ENCODE results near the gene LDLRAD1.
"Not testable (repeated sequence)": the region's sequence is repeated elsewhere in the genome, so short reads cannot be mapped to it uniquely, and the experiment has no call there.

LDLRAD1 gene

DNA sequence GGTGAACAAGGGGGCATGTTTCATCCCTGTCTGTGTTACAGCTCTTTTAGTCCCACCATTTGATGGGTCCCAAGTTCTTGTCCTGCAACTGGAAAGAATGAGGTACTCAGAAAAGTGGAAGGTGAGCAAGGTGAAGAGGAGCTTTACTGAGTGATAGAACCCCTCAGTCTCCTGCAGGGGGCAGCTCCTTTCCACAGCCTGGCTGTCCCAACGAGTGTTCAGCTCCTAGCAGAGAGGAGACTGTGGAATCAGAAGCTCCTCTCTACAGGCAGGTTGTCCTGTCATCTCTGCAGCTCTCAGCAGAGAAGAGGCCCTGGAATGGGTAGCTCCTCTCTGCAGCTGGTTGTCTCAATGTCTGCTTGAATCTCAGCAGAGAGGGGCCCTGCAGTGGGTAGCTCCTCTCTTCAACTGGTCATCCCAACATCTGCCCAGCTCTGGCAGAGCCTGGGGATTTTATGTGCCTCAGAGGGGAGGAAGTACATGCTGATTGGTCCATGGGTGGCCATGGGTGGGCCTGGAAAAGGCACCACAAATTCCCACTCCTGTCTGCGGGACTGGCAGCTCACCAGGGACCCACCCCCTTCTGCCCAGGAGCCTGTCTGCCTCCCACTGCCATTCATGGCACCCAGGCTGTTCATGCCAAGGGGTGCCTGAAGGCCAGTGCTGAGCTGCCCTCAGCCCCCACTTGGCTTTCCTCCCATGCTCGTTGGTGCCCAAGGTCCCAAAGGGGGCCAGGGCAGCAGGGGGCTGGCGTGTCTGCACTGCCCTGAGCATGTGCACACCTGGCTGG lies 25.7 kb downstream of the LDLRAD1 start:
- no peak for DNase-seq

DNA sequence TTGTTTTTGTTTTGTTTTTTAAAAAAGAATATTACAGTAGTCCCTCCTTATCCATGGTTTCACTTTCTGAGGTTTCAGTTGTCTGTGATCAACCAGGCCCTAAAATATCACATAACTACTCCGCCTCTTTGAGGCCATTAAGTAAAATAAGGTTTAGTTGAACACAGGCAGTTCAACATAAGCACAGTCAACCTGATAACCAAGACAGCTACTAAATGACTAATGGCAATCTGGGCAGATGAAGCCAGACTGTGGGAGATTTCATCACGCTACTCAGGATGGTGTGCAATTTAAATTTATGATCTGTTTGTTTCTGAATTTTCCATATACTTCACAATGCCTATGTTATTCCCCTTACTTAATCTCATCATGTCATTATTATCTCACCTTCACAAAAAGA lies 30.1 kb downstream of the LDLRAD1 start:
- DNase-seq = no peak

DNA sequence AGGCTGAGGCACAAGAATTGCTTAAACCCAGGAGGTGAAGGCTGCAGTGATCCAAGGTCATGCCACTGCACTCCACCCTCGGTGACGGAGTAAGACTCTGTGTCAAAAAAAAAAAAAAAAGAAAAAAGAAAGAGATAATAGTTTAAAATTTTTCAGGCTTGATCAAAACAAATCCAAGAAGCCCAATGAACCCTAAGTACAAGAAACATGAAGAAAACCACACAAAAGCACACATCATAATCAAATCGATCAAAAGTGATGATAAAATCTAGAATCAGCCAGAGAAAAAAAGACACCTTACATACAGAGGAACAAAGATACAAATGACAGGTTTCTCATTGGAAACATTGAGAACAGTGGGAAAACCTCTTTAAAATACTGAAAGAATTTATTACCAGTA lies 31.5 kb downstream of the LDLRAD1 start:
- no peak for DNase-seq

DNA sequence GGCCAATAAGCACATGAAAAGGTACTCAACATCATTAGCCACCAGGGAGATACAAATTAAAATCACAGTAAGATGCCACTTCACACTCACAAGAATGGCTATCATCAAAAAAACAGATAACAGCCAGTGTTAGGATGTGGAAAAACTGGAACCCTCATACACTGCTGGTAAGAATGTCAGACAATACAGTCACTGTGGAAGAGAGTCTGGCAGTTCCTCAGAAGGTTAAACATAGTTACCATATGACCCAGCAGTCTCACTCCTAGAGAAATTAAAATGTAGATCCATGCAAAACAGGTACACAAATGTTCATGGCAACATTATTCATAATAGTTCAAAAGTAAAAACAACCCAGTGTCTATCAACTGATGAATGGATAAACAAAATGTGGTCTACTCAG lies 33.3 kb downstream of the LDLRAD1 start:
- no peak for DNase-seq

DNA sequence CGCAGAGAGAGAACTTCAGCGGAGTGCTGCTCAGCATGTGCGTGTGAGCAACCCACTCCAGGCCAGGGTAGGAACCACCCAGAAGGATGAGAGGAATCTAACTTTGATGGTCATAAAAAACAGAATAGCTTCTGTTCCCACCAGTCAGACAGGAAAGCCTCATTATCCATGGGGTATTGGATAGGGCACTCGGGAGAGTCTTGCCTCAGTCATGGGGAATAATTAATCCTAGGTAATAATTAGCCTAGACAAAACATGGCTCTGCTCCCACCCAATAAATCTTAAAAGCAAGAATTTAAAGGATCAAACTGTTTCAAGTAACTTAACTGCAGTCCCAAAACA lies 35.3 kb downstream of the LDLRAD1 start:
- DNase-seq = no peak

DNA sequence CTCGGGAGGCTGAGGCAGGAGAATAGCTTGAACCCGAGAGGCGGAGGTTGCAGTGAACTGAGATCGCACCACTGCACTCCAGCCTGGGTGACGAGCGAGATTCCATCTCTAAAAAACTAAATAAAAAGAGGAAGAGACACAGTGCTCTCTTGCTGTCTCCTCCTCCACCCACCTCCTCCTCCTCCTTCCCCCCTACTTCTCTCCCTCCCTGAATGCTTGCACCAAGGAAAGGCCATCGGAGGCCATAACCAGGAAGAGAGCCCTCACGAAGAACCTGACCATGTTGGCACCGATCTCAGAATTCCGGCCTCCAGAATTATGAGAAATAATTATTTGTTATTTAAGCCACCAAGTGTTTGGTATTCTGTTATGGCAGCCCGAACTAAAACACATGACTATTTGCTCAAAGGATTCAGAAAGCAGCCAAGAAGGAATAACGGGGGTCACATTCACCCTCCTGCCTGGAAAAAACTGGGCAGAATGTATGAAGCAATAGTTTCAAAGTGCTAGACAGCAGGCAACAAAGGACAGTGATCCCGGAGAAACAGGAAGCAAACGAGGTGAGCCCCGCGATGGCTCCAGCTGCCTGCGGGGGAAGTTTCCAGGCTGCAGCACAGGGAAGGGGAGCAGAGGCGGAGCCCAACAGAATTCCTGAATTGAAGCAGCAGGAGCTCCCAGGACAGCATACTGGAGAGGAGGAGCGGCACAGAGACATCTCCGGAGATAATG lies 35.8 kb downstream of the LDLRAD1 start:
- no peak for DNase-seq

DNA sequence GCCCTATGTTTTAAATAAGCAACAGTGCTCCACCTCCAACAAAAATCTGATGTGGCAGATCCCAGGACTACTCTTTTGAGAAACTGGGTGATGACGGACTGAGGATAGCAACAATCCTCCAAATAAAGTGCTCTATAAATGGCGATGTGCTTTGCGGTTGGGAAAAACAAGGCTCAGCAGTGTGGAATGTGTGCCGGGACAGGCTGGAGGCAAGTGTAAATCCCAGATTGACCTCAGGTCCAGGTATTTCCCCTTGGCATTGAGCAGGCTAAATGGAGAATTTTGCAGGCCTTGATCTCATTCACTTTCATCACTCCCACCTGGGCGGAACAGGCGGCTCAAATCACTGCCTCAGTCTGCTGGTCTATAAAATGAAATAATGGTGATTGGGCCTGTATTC lies 36.8 kb downstream of the LDLRAD1 start:
- no peak for DNase-seq

DNA sequence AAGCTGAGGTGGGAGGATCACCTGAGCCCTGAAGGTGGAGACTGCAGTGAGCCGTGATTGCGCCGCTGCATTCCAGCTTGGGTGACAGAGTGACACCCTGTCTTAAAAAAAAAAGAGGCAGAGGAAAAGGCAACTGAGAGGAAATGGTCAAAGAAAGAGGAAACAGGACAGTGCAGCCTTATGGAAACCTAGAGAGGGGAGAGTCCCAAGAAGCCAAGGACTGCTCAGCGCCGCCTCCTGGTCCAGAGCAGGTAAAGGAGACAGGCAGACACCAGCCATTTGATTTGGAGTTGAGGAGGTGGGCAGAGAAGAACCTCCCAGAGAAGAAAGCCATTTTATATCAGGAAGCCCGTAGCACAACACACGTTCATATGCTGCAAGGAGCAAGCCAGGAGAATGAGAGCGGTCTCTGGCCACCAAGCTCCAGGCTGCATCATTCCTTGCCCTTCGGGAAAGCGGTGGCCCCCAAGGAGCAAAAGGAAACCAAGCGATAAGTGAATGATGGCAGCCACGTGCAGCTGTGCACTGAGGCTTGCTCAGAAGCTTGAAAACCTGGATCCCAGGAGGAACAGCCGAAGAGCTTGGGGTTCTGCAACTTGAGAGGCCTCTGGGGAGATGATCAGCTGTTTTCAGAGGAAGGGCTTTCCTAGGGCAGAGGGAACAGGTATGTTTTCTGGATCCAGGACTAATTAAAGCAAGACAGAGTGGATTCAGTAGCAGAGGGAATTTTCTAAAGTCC lies 38.1 kb downstream of the LDLRAD1 start:
- no peak for DNase-seq

DNA sequence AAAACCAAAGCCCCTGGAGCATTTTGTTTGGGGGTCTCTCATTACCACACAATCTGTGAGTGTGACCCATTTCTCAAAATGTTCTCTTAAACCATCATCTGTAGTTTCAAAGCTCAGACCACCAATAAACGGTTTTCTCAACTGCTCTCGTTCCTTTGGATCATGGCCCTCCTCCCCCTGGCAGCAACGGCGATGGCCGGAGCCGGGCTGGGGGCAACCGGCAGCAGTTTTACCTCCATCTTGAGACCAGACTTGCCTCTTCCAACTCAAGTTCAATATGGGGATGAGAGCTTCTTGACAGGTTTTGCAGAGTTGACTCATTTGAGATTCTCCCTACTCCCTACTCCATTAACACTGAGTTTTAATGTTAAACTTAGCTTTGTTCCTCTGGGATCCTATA lies 42.1 kb downstream of the LDLRAD1 start:
- no peak for DNase-seq

DNA sequence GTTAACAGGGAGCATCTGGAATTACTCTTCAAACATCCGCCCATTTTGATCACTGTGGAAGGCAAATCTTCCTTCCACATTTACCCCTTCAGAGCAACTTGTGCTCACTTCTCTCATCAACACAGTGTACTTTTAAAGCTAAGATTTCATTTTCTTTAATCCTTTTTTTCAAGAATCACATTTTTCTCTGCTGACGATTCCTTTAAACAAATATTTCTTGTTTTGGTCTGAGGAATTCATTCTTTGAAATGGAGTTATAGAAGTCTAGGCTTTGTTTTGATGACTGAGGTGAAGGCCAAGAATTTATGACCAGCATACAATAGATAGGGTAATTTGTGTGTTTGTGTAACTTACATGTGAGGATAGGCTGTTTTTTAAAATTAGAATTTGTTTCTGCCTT lies 46.3 kb downstream of the LDLRAD1 start:
- DNase-seq = no peak

DNA sequence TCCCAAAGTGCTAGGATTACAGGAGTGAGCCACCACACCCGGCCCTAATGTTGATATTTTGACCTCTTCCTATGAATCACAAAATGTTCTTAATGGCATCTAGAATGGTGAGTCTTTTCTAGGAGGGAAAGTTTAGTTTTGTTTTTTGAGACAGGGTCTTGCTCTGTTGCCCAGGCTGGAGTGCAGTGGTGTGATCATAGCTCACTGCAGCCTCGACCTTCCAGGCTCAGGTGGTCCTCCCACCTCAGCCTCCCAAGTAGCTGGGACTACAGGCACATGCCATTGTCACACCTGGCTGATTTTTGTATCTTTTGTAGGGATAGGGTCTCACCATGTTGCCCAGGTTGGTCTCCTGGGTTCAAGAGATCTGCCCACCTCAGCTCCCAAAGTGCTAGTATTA lies 48.7 kb downstream of the LDLRAD1 start:
- DNase-seq = not testable (repeated sequence)

DNA sequence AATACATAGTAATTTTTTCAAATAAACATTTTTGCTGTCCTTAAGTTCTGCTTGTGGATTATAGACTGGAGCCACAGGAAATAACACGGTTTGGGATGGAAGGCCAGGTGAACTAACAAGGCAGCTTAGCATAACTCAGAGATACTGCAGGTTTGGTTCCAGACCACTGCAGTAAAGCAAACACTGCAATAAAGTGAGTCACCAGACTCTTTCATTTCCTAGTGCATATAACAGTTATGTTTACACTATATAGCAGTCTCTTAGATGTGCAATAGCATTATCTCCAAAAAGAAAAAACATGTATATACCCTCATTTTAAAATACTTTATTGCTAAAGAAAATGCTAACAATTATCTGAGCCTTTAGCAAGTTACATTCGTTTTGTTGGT lies 49.9 kb downstream of the LDLRAD1 start:
- DNase-seq = no peak

DNA sequence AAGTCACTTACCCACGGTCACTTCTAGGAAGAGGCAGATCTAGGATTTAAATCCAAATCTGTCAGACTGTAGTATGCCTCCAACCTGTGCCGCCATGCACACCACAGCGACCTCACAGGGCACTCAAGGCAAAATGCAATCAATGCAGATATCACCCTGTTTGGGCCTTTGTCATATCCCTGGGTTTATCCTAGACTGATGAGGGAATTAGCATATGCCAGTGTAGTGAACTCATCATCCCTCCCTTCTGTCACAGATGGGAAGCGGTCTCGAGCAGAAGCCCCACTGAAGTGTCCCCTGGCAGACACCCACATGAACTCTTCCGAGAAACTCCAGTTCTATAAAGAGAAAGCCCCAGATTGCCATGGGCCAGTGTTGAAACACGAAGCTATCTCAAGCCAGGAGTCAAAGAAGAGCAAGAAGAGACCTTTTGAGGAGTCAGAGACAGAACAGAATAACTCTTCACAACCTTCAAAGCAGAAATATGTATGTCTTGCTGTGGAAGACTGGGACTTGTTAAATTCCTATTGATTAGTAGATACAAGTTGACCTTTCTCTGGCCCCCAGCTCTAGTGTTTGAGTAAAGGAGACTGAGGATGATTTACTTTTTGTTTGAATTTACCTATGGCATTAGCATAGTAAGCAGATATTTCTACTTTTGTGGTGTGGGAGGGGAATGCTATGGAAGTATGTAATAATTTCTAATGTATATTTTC lies 50.4 kb downstream of the LDLRAD1 start:
- DNase-seq = no peak

DNA sequence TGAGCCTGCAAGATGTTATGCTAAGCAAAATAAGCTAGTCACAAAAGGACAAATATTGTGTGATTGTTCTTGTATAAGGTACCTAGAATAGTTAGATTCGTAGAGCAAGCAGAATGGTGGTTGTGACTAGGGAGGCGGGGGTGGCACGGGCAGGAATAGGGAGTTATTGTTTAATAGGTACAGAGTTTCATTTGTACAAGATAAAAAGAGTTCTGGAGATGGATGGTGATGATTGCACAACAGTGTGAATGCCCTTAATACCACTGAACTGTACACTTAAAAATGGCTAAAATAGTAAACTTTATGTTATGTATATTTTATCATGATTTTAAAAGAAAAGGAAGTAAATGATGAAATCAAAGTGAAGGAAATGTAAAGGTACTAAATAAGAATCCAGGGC lies 51.2 kb downstream of the LDLRAD1 start:
- DNase-seq = no peak

DNA sequence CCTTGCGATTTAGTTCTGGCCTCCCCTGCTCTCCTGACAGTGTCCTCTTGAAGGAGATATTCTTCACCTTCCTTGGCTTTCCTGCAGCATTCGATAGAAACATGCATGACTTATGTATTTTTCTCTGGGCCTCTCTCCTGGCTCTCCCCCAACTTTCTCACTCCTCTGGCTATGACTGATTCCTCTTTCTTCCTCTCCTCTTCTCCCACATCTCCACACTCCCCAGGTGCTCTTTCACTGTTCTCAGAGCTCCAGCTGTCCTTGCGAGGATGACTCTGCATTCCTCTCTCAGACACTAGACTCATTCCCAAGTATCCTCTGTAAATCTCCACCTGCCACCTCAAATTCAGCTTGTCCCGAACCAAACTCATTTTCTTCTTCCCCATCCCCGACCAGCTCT lies 53.9 kb downstream of the LDLRAD1 start:
- DNase-seq = no peak

DNA sequence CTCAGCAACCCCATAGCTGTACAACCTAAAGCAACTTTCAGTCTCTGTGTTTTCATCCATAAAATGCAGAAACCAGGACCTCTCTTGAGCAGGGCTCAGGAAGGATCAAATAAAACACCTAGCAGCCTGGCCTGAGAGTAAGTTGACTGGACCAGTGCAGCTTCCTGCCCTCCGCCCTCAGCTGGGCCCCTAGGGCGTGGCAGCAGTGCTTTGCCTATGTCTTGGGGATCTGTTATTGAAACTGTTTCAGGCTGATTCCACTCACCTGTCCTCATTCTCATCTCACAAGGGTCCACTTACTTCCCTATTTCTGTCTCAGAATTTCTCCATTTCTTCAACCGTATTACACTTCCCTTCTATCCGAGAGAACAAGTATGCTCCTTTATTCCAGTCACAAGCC lies 54.5 kb downstream of the LDLRAD1 start:
- no peak for DNase-seq

DNA sequence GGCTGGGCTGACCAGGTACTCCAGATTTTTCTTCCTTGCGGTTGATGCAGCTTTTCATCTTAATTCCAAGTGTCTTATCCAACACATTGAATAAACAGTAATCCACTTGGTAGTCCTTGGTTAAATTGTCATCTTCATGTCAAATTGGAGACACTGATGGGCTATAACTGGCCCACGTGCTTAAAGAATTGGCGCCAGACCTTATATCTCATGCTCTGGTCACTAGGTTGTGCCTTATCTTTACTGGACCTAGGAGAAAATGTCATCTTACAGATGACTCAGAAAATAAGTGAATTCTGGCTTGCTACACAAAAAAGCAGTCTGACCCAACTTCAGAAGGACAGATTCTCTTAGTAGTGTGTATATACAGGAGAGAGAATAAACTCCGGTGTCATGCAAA lies 55.6 kb downstream of the LDLRAD1 start:
- no peak for DNase-seq

DNA sequence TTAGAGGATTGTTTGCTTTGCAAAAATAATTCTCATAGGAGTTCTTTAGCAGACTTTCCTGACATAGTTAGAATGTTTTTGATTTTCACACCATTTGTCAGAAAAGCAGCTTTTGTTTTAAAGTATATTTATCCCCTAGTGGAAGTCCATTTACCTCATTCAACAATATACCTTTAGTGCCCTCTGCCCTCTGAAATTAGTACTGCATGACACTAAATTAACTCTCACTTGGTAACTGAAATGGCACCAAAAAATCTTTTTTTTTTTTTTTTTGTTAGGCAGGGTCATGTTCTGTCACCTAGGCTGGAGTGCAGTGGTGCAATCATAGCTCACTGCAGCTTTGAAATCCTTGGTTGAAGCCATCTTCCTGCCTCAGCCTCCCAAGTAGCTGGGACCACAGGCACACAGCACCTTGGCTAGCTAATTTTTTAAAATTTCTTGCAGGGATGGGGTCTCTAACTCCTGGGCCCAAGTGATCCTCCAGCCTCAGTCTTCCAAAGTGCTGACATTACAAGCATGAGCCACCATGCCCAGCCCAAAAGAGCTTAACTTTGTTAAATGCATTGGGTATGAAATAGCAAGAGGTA lies 58.2 kb downstream of the LDLRAD1 start:
- DNase-seq = no peak
